Adrenal gland (tissue), 12 donors: ENCODE results near the gene AKR1B1. TPM values are rescaled to one million over a fixed set of nuclear protein-coding genes. Genes with fewer than 3 reads are reported as not detected.
"Not testable (repeated sequence)": the region's sequence is repeated elsewhere in the genome, so short reads cannot be mapped to it uniquely, and the experiment has no call there.

ENCODE experiments used
- DNase-seq, 7 donors: peaks; one replicate each; pipeline ENCODE4 v3.0.0-alpha.2; 2019 to 2020
- H3K27ac ChIP-seq, 5 donors: fragments of 200-600 bp; sonication (generic) in 4 of 5; 1 replicate in 3 of 5; 2 replicates in 2 of 5; pipeline versions ENCODE4 v1.5.1 to v1.8.0; 2016 to 2020; ENCODE audit warnings: mild to moderate bottlenecking in 1 of 5
- H3K27me3 ChIP-seq: fragments of 200-600 bp; 2 replicates; pipeline ENCODE4 v1.8.0; 2021
- H3K36me3 ChIP-seq, 2 donors: fragments of 200-600 bp; replicated peaks in 1 of 2; 1 replicate in 1 of 2; 2 replicates in 1 of 2; pipeline versions ENCODE4 v1.5.1 to v1.8.0; 2018 to 2022
- H3K4me1 ChIP-seq, 2 donors: fragments of 200-600 bp; replicated peaks in 1 of 2; 1 replicate in 1 of 2; 2 replicates in 1 of 2; pipeline versions ENCODE4 v1.5.1 to v1.8.0; 2018 to 2021
- H3K4me3 ChIP-seq, 4 donors: fragments of 200-600 bp; sonication (generic) in 3 of 4; one replicate each; pipeline ENCODE4 v1.5.1; 2016 to 2018
- H3K9me3 ChIP-seq, 3 donors: fragments of 200-600 bp; sonication (generic) in 1 of 3; replicated peaks in 1 of 3; 1 replicate in 2 of 3; 2 replicates in 1 of 3; pipeline versions ENCODE4 v1.5.1 to v1.8.0; 2016 to 2021
- CTCF ChIP-seq, 6 experiments: fragments of 450-650 bp in 4 of 6; fragments of 200-600 bp in 2 of 6; sonication (generic) in 1 of 6; IDR thresholded peaks; 1 replicate in 5 of 6; 2 replicates in 1 of 6; pipeline versions ENCODE4 v1.5.1 to v1.8.0; 2016 to 2021; ENCODE audit warnings: antibody characterized with exemption in 6 of 6, mild to moderate bottlenecking in 2 of 6, moderate library complexity in 1 of 6
- POLR2A ChIP-seq, 2 donors: fragments of 450-650 bp; IDR thresholded peaks; one replicate each; pipeline ENCODE4 v1.6.1; 2017; ENCODE audit warnings: antibody characterized with exemption in 2 of 2, mild to moderate bottlenecking in 2 of 2, moderate library complexity in 1 of 2
- WGBS, 4 donors: extraction: QIAGEN DNeasy Blood & Tissue Kit in 2 of 4; methylation state at CpG; one replicate each; pipeline versions ENCODE4 v1.1.5 to v1.1.7; 2013 to 2017; 5-methylcytosine and 5-hydroxymethylcytosine counted together
- intact Hi-C, 2 donors: fragments of 100-400 bp; cut with DNase I; formaldehyde crosslinking; loops; one replicate each; pipeline versions ENCODE4 v1.14.1 to v1.15.0; 2022 to 2023
- polyA plus RNA-seq, 3 donors: library from polyadenylated mRNA; stranded (reverse); fragments of 200-250 nt in 2 of 3; fragments of 350-450 nt in 1 of 3; fragmentation: Illumina TruSeq in 1 of 3; extraction: RNeasy Lipid Tissue Mini Kit (QIAGEN cat#74804) in 1 of 3; gene quantifications; one replicate each; pipeline ENCODE4 v1.2.3, GENCODE V29; 2013 to 2014
- total RNA-seq, 9 donors: library from RNA; depleted of rRNA in 4 of 9; stranded (reverse); fragments of >200 nt in 4 of 9; fragments of 120-200 nt in 1 of 9; fragmentation: NEBNext Ultra II Directional in 1 of 9; extraction: Animal tissue kit (Norgen Biotek cat#: 25700) in 1 of 9; gene quantifications; one replicate each; pipeline versions ENCODE4 v1.1.0 to v1.2.4, GENCODE V29; 2013 to 2023
- donor health status: healthy with polysubstance abuse.
- donor health status: Bipolar disorder and iron deficiency.
- donor health status: DM: yes; HTN: yes; CAD: no.
- donor health status: DM: no; HTN: no; CAD: no.
- donor health status: DM: no; HTN: no; CAD: no.
- donor health status: DM: yes; HTN: yes; CAD: no.

The AKR1B1 gene
- total and polyA plus RNA-seq, 12 donors = 270 to 4,669 (median 3,402) TPM

- intact Hi-C loops = no loop called here
- 81 to 96% (median 86%) methylated on average over 2 of the region's 2 CpGs for WGBS, 4 donors
- Histone ChIP-seq H3K27ac (no peak overlapping the region), H3K36me3 (no peaks in the 10 kb centered on the region), H3K4me3 (no peak overlapping the region), H3K4me1 (no peaks in the 10 kb centered on the region), H3K27me3 (no peaks in the 10 kb centered on the region), H3K9me3 (no peaks in the 10 kb centered on the region)
- no peak for TF ChIP-seq POLR2A (IDR thresholded peaks at IDR 0.05)
- no peak for TF ChIP-seq CTCF (IDR thresholded peaks at IDR 0.05)
- DNase-seq = no peak
These were observed 34.2 kb upstream of the AKR1B1 start for GRCh38 chr7:134493091-134493490.

GRCh38 chr7:134487721-134488120, 28.8 kb upstream of the AKR1B1 start:
- intact Hi-C loops, H3K27ac ChIP-seq, DNase-seq, H3K9me3 ChIP-seq, H3K27me3 ChIP-seq, H3K4me3 ChIP-seq, H3K36me3 ChIP-seq, H3K4me1 ChIP-seq: not testable (repeated sequence)
- 72 to 79% (median 75%) methylated on average over 4 of the region's 4 CpGs for WGBS, 4 donors

GRCh38 chr7:134485203-134485602, 26.3 kb upstream of the AKR1B1 start:
- no peaks in the 10 kb centered on the region for H3K27me3 ChIP-seq
- intact Hi-C loops = no loop called here
- H3K9me3 ChIP-seq = no peaks in the 10 kb centered on the region
- H3K27ac ChIP-seq = no peak overlapping the region
- H3K36me3 ChIP-seq = no peaks in the 10 kb centered on the region
- WGBS, 4 donors = 69 to 91% (median 83%) methylated on average over 6 of the region's 6 CpGs
- TF ChIP-seq POLR2A (IDR thresholded peaks at IDR 0.05) (no peak), CTCF (IDR thresholded peaks at IDR 0.05) (no peak)
- H3K4me1 ChIP-seq = peaks cover 5 to 11% of the 10 kb centered on the region in 2 donors
- DNase-seq = no peak
- H3K4me3 ChIP-seq = no peak overlapping the region

GRCh38 chr7:134483296-134483695, 24.4 kb upstream of the AKR1B1 start:
- TF ChIP-seq CTCF (IDR thresholded peaks at IDR 0.05) (no peak), POLR2A (IDR thresholded peaks at IDR 0.05) (no peak)
- Histone ChIP-seq H3K4me3 (no peak overlapping the region), H3K36me3 (no peaks in the 10 kb centered on the region), H3K9me3 (no peaks in the 10 kb centered on the region), H3K27ac (no peak overlapping the region), H3K4me1 (peaks cover 13 to 18% of the 10 kb centered on the region in 2 donors), H3K27me3 (no peaks in the 10 kb centered on the region)
- DNase-seq = no peak
- 89 to 95% (median 93%) methylated on average over 2 of the region's 2 CpGs for WGBS, 4 donors
- intact Hi-C loops = no loop called here

GRCh38 chr7:134482858-134483257, 24.0 kb upstream of the AKR1B1 start:
- H3K4me1 ChIP-seq = peaks cover 18 to 22% of the 10 kb centered on the region in 2 donors
- H3K27me3 ChIP-seq = no peaks in the 10 kb centered on the region
- no peaks in the 10 kb centered on the region for H3K36me3 ChIP-seq
- H3K9me3 ChIP-seq = no peaks in the 10 kb centered on the region
- H3K4me3 ChIP-seq = no peak overlapping the region
- intact Hi-C loops = no loop called here
- no peak overlapping the region for H3K27ac ChIP-seq
- TF ChIP-seq POLR2A (IDR thresholded peaks at IDR 0.05) = no peak
- DNase-seq = no peak
